IPS-15b (cell line): Measurements from ENCODE around the gene IRS2.

Experiments used
- H3K27me3 ChIP-seq: one replicate; pipeline ENCODE4 v1.6.1; 2013; ENCODE audit warnings: low read length; ENCODE audit not compliant: control insufficient read depth, insufficient read depth
- H3K36me3 ChIP-seq: one replicate; pipeline ENCODE4 v1.6.1; 2013; ENCODE audit warnings: low read length; ENCODE audit not compliant: control insufficient read depth, insufficient read depth
- H3K4me1 ChIP-seq: one replicate; pipeline ENCODE4 v1.6.1; 2013; ENCODE audit warnings: mild to moderate bottlenecking, low read length; ENCODE audit not compliant: control insufficient read depth, insufficient read depth
- H3K4me3 ChIP-seq: one replicate; pipeline ENCODE4 v1.5.1; 2013; ENCODE audit warnings: low read depth, low read length
- H3K9ac ChIP-seq: one replicate; pipeline ENCODE4 v1.6.1; 2013; ENCODE audit warnings: low read depth, mild to moderate bottlenecking, low read length
- H3K9me3 ChIP-seq: one replicate; pipeline ENCODE4 v1.6.1; 2013; ENCODE audit warnings: mild to moderate bottlenecking, low read length; ENCODE audit not compliant: control insufficient read depth, insufficient read depth

The IRS2 gene

DNA sequence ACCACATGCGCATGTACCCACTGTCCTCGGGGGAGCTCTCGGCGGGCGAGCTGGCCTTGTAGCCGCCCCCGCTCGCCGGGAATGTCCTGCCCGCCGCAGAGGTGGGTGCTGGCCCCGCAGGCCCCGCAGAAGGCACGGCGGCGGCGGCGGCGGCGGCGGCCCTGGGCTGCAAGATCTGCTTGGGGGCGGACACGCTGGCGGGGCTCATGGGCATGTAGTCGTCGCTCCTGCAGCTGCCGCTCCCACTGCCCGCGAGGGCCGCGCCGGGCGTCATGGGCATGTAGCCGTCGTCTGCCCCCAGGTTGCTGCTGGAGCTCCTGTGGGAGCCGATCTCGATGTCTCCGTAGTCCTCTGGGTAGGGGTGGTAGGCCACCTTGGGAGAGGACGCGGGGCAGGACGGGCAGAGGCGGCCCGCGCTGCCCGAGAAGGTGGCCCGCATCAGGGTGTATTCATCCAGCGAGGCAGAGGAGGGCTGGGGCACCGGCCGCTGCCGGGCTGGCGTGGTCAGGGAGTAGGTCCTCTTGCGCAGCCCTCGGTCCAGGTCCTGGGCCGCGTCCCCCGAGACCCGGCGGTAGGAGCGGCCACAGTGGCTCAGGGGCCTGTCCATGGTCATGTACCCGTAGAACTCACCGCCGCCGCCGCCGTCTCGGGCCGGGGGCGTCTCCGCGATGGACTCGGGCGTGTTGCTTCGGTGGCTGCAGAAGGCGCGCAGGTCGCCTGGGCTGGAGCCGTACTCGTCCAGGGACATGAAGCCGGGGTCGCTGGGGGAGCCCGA is 2.4 kb downstream of the IRS2 start:
- Histone ChIP-seq H3K9ac (no peak overlapping the region), H3K4me3 (peak overlapping the region; percentile 46), H3K9me3 (no peaks in the 10 kb centered on the region), H3K27me3 (peaks cover 5% of the 10 kb centered on the region), H3K4me1 (peaks cover 4% of the 10 kb centered on the region), H3K36me3 (no peaks in the 10 kb centered on the region)

DNA sequence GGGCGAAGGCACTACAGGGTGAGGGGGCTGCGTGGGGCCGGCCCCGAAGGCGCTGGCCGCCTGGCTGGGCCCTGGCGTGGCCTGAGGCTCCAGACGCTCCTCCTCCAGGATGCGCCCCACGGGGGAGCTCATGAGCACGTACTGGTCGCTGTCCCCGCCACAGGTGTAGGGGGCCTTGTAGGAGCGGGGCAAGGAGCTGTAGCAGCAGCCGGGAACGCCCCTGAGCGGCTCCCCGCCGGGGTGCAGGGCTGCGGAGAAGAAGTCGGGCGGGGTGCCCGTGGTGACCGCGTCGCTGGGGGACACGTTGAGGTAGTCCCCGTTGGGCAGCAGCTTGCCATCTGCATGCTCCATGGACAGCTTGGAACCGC is 3.0 kb downstream of the IRS2 start:
- no peak overlapping the region for H3K9ac ChIP-seq
- peaks cover under 1% of the 10 kb centered on the region for H3K27me3 ChIP-seq
- H3K36me3 ChIP-seq, result no peaks in the 10 kb centered on the region
- H3K4me3 ChIP-seq, result no peak overlapping the region
- no peaks in the 10 kb centered on the region for H3K9me3 ChIP-seq
- peaks cover 9% of the 10 kb centered on the region for H3K4me1 ChIP-seq

DNA sequence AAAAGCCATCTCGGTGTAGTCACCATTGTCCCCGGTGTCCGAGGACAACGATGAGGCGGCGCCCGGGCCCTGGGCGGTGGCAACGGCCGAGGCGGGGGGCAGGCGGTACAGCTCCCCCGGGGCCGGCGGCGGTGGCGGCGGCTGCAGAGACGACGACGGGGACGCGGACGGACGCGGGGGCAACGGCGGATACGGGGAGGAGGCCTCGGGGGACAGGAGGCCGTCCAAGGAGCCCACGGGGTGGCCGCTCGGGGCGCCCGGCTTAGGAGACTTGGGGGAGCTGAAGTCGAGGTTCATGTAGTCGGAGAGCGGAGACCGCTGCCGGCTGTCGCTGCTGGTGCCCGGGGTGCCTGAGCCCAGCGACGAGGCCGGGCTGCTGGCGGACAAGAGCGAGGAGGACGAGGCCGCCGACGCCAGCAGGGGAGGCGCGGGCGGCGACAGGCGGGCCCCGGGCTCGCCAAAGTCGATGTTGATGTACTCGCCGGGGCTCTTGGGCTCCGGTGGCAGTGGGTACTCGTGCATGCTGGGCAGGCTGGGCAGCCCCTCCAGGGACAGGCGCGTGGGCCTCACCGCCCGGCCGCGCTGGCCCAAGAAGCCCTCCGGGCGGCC is 3.5 kb downstream of the IRS2 start:
- no peaks in the 10 kb centered on the region for H3K9me3 ChIP-seq
- H3K9ac ChIP-seq, result no peak overlapping the region
- no peak overlapping the region for H3K4me3 ChIP-seq
- H3K36me3 ChIP-seq, result no peaks in the 10 kb centered on the region
- H3K27me3 ChIP-seq, result no peaks in the 10 kb centered on the region
- H3K4me1 ChIP-seq, result peaks cover 14% of the 10 kb centered on the region

DNA sequence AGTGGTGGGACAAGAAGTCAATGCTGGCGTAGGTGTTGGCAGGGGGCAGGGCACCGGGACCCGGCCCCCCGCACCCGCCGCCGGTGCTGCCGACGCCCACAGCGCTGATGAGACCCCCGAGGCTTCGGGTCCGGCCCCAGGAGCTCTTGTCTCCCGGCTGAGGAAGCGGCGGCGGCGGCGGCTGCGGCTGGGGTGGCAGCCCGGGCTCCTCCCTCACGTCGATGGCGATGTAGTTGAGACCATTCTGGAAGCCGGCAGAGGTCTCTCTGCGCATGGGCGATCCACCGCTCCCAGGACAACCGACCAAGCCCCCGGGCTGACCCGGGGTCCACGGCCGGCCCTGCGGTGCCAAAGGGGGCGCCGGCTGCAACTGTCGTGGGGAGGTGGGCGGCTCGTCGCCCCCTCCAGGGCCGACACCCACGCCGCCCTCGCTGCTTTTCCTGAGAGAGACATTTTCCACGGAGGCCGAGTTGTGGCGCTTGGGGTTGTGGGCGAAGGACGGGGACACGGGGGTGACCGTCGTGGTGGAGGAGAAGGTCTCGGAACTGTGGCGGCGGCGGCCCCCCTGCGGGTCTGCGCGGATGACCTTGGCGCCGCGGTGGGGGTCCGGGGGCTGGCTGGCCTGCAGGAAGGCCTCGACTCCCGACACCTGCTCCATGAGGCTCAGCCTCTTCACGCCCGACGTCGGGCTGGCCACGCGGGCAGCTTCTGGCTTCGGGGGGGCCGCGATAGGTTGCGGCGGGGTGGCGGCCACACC is 4.1 kb downstream of the IRS2 start:
- Histone ChIP-seq H3K4me3 (no peak overlapping the region), H3K27me3 (no peaks in the 10 kb centered on the region), H3K9ac (no peak overlapping the region), H3K36me3 (no peaks in the 10 kb centered on the region), H3K9me3 (no peaks in the 10 kb centered on the region), H3K4me1 (peaks cover 16% of the 10 kb centered on the region)

DNA sequence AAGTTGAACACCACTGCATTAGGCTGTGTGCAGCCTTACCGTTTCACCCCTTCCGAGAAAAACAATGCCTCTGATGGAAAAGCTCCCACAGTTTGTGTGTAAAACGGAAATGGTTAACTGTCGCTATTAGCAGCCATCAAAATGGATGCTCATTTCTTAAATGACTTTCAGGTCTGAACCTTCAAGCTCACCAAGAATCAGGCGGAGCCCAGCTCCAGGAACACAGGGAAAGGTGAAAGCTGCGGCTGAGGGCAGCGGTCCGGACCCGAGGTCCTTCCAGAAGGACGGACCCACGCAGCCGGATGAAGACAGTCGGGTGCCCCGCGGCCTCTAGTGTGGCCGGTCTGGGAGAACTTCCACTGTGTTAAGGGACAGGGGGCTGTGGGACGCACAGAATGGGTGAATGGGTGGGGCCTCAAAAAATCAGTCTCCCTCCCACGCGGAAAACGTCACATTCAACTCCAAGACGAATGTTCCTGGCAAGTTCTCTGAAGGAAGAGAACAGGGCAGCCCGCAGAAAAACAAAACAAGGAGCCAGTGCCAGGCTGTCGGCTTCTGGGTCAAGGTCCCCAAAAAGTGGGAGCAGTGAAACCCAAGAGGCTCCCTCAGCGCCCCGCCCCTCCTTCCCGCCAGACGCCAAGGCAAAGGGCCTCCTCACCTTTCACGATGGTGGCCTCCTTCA is 4.9 kb downstream of the IRS2 start:
- Histone ChIP-seq H3K9ac (no peak overlapping the region), H3K4me1 (peaks cover 17% of the 10 kb centered on the region), H3K27me3 (no peaks in the 10 kb centered on the region), H3K4me3 (peak overlapping the region; percentile 4), H3K9me3 (no peaks in the 10 kb centered on the region), H3K36me3 (no peaks in the 10 kb centered on the region)

DNA sequence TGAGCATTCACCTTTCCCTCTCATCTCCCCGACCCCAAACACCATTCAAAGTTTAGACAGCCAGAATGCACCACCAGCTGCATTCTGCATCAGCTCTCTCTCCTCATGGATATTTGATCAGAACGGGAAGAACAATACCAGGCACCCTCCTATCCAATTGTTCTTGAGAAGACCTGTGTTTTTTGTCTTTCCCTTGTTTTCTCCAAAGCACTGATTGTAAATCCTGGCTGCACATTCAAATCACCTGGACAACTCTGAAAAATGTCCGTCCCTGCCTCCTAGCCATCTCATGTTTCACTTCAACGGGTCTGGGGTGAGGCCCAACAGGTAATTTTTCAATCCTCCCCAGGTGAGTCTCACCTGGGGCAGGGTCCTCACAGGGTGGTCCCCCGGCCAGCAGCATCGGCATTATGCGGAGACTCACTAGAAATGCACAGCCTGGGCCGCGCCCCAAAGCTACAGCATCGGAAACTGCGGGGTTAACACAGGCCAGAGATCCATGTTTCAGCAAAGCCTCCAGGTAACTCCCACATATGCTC is 5.5 kb downstream of the IRS2 start:
- peak overlapping the region; percentile 4 for H3K4me3 ChIP-seq
- H3K9me3 ChIP-seq, result no peaks in the 10 kb centered on the region
- H3K27me3 ChIP-seq, result no peaks in the 10 kb centered on the region
- no peaks in the 10 kb centered on the region for H3K36me3 ChIP-seq
- H3K4me1 ChIP-seq, result peaks cover 17% of the 10 kb centered on the region
- no peak overlapping the region for H3K9ac ChIP-seq

DNA sequence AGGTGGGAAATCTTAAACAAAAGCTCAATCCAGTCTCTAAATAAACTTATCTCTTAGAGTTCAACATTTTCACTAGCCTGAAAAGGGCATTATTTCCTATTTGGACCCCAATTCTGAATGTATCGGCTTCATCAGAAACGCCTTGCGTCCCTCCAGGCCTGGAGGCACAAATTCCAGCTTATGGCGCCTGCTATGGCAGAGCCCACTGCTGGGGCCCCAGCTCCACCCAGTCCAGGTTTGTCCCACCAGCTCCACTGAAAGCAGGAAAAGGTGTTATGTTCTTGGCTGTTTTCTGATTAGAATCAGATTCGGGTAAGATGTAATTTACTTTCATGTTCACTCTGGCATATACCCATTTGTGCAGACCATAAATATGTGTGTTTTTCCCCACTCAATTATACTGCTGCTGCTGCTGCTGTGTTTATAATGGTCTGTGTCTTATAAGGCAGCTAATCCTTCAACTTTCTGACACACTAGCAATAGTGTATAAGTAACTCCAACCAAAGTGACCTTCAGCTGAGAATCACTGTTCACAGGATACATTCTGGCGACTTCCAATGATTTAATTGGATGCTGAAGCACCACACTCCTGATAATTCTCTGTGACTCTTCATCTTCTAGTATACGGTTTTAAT is 6.4 kb downstream of the IRS2 start:
- H3K9ac ChIP-seq, result no peak overlapping the region
- H3K27me3 ChIP-seq, result no peaks in the 10 kb centered on the region
- no peaks in the 10 kb centered on the region for H3K36me3 ChIP-seq
- H3K4me3 ChIP-seq, result peak overlapping the region; percentile 4
- peaks cover 17% of the 10 kb centered on the region for H3K4me1 ChIP-seq
- no peaks in the 10 kb centered on the region for H3K9me3 ChIP-seq

DNA sequence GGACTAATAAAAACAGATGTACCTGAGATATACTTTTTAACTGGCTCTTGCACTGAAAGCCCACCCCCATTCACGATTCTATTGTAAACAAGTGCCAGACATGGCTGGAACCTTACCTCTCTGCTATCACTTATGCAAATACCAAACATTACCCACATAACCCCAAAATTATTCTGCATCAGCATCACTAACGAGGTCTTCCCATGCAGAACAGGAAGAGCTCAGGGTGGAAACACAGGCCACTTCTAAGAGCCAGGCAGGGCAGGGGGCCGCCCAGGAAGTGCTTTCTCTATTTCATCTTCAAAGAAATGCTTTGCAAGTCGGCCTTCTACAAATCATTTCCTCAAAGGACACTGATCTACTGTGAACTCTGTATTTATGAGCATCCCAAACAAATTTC is 7.3 kb downstream of the IRS2 start:
- Histone ChIP-seq H3K36me3 (no peaks in the 10 kb centered on the region), H3K9me3 (no peaks in the 10 kb centered on the region), H3K4me3 (no peak overlapping the region), H3K4me1 (peaks cover 17% of the 10 kb centered on the region), H3K9ac (no peak overlapping the region), H3K27me3 (no peaks in the 10 kb centered on the region)

DNA sequence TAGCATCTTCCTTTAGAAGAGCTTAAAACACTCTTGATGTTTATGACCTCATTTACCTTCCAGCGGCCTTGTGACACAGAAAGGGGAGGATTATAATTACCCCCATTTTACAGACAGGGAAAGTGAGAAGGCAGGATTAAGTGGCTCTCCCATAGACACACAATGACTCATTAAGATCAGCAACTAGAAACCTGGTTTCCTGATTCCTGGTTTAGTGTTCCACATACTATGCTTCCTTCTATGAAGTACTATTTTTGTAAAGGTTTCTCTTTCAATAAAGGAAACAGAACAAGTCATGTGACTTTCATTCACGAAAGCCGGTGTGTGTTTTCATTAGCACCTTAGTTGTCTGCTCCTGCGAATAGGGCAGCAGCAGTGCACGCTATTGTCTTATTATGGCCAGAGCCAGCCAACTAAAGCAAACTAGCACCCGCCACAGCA is 8.3 kb downstream of the IRS2 start:
- peaks cover 17% of the 10 kb centered on the region for H3K4me1 ChIP-seq
- H3K4me3 ChIP-seq, result no peak overlapping the region

DNA sequence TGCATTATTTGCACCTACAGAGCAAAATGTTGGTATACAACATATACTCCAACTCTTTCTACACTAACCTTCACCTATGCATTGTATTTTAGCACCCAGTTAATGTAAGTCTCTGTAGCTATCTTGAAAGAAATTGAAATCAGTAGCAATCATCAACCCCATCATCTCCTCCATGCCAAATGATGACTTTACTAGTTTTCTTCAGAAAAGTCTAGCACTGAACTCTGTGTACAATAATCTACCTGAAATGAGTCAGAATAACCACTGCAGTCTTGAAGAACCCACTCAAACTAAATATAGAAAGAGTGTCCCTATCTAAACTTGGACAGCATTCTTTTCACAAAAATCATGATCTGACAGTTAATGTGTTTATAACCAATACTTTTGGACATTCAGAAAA is 9.8 kb downstream of the IRS2 start:
- H3K27me3 ChIP-seq, result no peaks in the 10 kb centered on the region
- H3K4me1 ChIP-seq, result peaks cover 17% of the 10 kb centered on the region
- H3K36me3 ChIP-seq, result peaks cover 3% of the 10 kb centered on the region
- H3K4me3 ChIP-seq, result no peak overlapping the region
- H3K9me3 ChIP-seq, result no peaks in the 10 kb centered on the region
- H3K9ac ChIP-seq, result no peak overlapping the region

More for the DNA sequence above, 8.3 kb downstream of the IRS2 start:
- H3K27me3 ChIP-seq, result no peaks in the 10 kb centered on the region
- H3K36me3 ChIP-seq, result no peaks in the 10 kb centered on the region
- H3K9ac ChIP-seq, result no peak overlapping the region
- H3K9me3 ChIP-seq, result no peaks in the 10 kb centered on the region

DNA sequence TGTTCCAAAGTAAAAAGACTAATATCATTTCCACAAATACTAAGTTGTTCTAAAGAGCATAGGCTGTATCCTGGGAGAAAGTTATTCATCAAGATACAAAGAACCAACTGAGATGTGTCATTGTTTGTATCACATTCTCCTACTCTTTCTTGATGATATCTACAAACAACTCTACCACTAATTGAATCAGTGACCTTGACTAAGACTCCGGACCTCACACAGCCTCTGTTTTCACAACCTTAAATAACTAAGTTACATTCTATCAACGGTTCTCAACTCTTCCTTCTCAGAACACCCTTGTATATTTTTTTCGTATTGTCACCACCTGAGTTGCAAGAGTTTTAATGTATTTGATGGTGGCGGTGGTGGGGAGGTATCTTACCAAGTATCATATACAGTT is 12.6 kb downstream of the IRS2 start:
- H3K9ac ChIP-seq, result no peak overlapping the region
- H3K4me1 ChIP-seq, result peaks cover 11% of the 10 kb centered on the region
- H3K9me3 ChIP-seq, result no peaks in the 10 kb centered on the region
- peaks cover 3% of the 10 kb centered on the region for H3K36me3 ChIP-seq
- H3K4me3 ChIP-seq, result no peak overlapping the region
- H3K27me3 ChIP-seq, result no peaks in the 10 kb centered on the region
